Transverse colon (tissue), 3 donors: ENCODE results near the gene RCC2.
"Not testable (repeated sequence)": the region's sequence is repeated elsewhere in the genome, so short reads cannot be mapped to it uniquely, and the experiment has no call there.

ENCODE experiments used
- POLR2A ChIP-seq: fragments of 450-650 bp; IDR thresholded peaks from one replicate; pipeline ENCODE4 v1.6.1; 2016; ENCODE audit warnings: antibody characterized with exemption, mild to moderate bottlenecking, moderate library complexity
- TF ChIP-seq, protein P1 (sequence below), 5 experiments: fragments of 200-600 bp in 3 of 5; fragments of 450-650 bp in 2 of 5; sonication (generic) in 3 of 5; IDR thresholded peaks; 1 replicate in 2 of 5; 2 replicates in 3 of 5; pipeline ENCODE4 v1.5.1; 2016 to 2017; ENCODE audit warnings: antibody characterized with exemption in 5 of 5, inconsistent platforms in 3 of 5, mild to moderate bottlenecking in 2 of 5, moderate library complexity in 1 of 5

DNA sequence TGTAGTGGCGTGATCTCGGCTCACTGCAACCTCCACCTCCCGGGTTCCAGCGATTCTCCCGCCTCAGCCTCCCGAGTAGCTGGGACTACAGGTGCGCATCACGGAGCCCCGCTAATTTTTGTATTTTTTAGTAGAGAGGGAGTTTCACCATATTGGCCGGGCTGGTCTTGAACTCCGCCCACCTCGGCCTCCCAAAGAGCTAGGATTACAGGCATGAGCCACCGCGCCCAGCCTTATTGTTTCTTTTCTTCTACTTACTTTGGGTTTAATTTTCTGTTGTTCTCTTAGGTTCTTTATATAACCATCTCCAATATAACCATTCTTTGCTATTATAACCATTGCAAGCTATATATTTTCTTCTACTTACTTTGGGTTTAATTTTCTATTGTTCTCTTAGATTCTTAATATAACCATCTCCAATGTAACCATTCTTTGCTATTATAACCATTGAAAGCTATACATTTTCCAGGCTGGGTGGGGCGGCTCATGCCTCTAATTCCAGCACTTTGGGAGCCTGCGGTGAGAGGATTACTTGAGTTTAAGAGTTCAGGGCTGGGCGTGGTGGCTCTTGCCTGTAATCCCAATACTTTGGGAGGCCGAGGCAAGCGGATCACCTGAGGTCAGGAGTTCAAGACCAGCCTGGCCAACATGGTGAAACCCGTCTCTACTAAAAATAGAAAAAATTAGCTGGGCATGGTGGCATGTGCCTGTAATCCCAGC, 35.5 kb upstream of the RCC2 start:
- not testable (repeated sequence) for TF ChIP-seq POLR2A
- TF ChIP-seq, protein P1, sequence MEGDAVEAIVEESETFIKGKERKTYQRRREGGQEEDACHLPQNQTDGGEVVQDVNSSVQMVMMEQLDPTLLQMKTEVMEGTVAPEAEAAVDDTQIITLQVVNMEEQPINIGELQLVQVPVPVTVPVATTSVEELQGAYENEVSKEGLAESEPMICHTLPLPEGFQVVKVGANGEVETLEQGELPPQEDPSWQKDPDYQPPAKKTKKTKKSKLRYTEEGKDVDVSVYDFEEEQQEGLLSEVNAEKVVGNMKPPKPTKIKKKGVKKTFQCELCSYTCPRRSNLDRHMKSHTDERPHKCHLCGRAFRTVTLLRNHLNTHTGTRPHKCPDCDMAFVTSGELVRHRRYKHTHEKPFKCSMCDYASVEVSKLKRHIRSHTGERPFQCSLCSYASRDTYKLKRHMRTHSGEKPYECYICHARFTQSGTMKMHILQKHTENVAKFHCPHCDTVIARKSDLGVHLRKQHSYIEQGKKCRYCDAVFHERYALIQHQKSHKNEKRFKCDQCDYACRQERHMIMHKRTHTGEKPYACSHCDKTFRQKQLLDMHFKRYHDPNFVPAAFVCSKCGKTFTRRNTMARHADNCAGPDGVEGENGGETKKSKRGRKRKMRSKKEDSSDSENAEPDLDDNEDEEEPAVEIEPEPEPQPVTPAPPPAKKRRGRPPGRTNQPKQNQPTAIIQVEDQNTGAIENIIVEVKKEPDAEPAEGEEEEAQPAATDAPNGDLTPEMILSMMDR (IDR thresholded peaks at IDR 0.05) = not testable (repeated sequence)
